Subcutaneous abdominal adipose tissue (tissue), 5 donors: ENCODE data around the gene MACROH2A1.

Experiments used
- H3K27ac ChIP-seq: one replicate; pipeline ENCODE4 v1.7.0; 2013; ENCODE audit warnings: low read depth, mild to moderate bottlenecking, inconsistent platforms, low read length, moderate library complexity
- H3K27me3 ChIP-seq, 5 donors: one replicate each; pipeline ENCODE4 v1.7.0; 2013; ENCODE audit warnings: low read length in 5 of 5, inconsistent platforms in 1 of 5; ENCODE audit not compliant: control insufficient read depth in 5 of 5, insufficient read depth in 4 of 5
- H3K36me3 ChIP-seq, 5 donors: one replicate each; pipeline ENCODE4 v1.7.0; 2013; ENCODE audit warnings: low read length in 5 of 5; ENCODE audit not compliant: control insufficient read depth in 5 of 5, insufficient read depth in 5 of 5
- H3K4me1 ChIP-seq, 5 donors: one replicate each; pipeline ENCODE4 v1.7.0; 2013; ENCODE audit warnings: low read length in 5 of 5, mild to moderate bottlenecking in 3 of 5, moderate library complexity in 1 of 5; ENCODE audit not compliant: control insufficient read depth in 5 of 5, insufficient read depth in 5 of 5
- H3K4me3 ChIP-seq, 5 donors: one replicate each; pipeline ENCODE4 v1.7.0; 2013; ENCODE audit warnings: low read length in 5 of 5, low read depth in 1 of 5
- H3K9ac ChIP-seq, 5 donors: one replicate each; pipeline ENCODE4 v1.7.0; 2013; ENCODE audit warnings: low read length in 5 of 5, mild to moderate bottlenecking in 4 of 5, moderate library complexity in 3 of 5
- H3K9me3 ChIP-seq, 5 donors: one replicate each; pipeline ENCODE4 v1.7.0; 2013; ENCODE audit warnings: low read length in 5 of 5; ENCODE audit not compliant: control insufficient read depth in 5 of 5
- donor health status: healthy.
- donor health status: healthy.
- donor health status: healthy.
- donor health status: healthy.
- donor health status: healthy.

Gene MACROH2A1

GRCh38 chr5:135328128-135328687, 70.8 kb downstream of the MACROH2A1 start:
- H3K27me3 ChIP-seq: no peaks in the 10 kb centered on the region
- H3K9ac ChIP-seq: no peak overlapping the region
- no peak overlapping the region for H3K4me3 ChIP-seq
- H3K4me1 ChIP-seq: peaks cover 0 to 5% (median 0%) of the 10 kb centered on the region in 5 donors
- H3K27ac ChIP-seq: no peak overlapping the region
- H3K9me3 ChIP-seq: no peaks in the 10 kb centered on the region
- peaks cover 0 to 32% (median 14%) of the 10 kb centered on the region in 5 donors for H3K36me3 ChIP-seq

- no peak overlapping the region for H3K9ac ChIP-seq
- no peak overlapping the region for H3K27ac ChIP-seq
- no peaks in the 10 kb centered on the region for H3K9me3 ChIP-seq
- H3K4me3 ChIP-seq: no peak overlapping the region
- H3K27me3 ChIP-seq: no peaks in the 10 kb centered on the region
- peaks cover 0 to 5% (median 0%) of the 10 kb centered on the region in 5 donors for H3K4me1 ChIP-seq
- H3K36me3 ChIP-seq: peaks cover 0 to 27% (median 14%) of the 10 kb centered on the region in 5 donors
Measured at GRCh38 chr5:135327429-135328127, 71.5 kb downstream of the MACROH2A1 start.

- Histone ChIP-seq H3K4me3 (no peak overlapping the region), H3K9ac (no peak overlapping the region), H3K36me3 (peaks cover 0 to 22% (median 9%) of the 10 kb centered on the region in 5 donors), H3K27ac (no peak overlapping the region), H3K27me3 (no peaks in the 10 kb centered on the region), H3K9me3 (no peaks in the 10 kb centered on the region), H3K4me1 (peaks cover 0 to 12% (median 6%) of the 10 kb centered on the region in 5 donors)
Measured at GRCh38 chr5:135326296-135327254, 72.5 kb downstream of the MACROH2A1 start.

GRCh38 chr5:135324897-135325650, 74.0 kb downstream of the MACROH2A1 start:
- H3K4me1 ChIP-seq: peaks cover 0 to 18% (median 13%) of the 10 kb centered on the region in 5 donors
- H3K36me3 ChIP-seq: peaks cover 0 to 8% (median 0%) of the 10 kb centered on the region in 5 donors

GRCh38 chr5:135324160-135324559, 74.9 kb downstream of the MACROH2A1 start:
- Histone ChIP-seq H3K4me3 (no peak overlapping the region), H3K4me1 (peaks cover 0 to 18% (median 13%) of the 10 kb centered on the region in 5 donors), H3K27me3 (no peaks in the 10 kb centered on the region), H3K9ac (no peak overlapping the region), H3K27ac (no peak overlapping the region), H3K36me3 (no peaks in the 10 kb centered on the region), H3K9me3 (no peaks in the 10 kb centered on the region)

More at GRCh38 chr5:135324897-135325650, 74.0 kb downstream of the MACROH2A1 start:
- Histone ChIP-seq H3K27ac (no peak overlapping the region), H3K9ac (no peak overlapping the region), H3K9me3 (no peaks in the 10 kb centered on the region), H3K4me3 (no peak overlapping the region), H3K27me3 (no peaks in the 10 kb centered on the region)

GRCh38 chr5:135323701-135324132, 75.3 kb downstream of the MACROH2A1 start:
- Histone ChIP-seq H3K4me1 (peaks cover 0 to 18% (median 13%) of the 10 kb centered on the region in 5 donors), H3K9me3 (no peaks in the 10 kb centered on the region), H3K27ac (no peak overlapping the region), H3K36me3 (no peaks in the 10 kb centered on the region), H3K27me3 (no peaks in the 10 kb centered on the region), H3K4me3 (no peak overlapping the region), H3K9ac (no peak overlapping the region)

- Histone ChIP-seq H3K4me3 (no peak overlapping the region), H3K27me3 (no peaks in the 10 kb centered on the region), H3K36me3 (no peaks in the 10 kb centered on the region), H3K9me3 (no peaks in the 10 kb centered on the region), H3K9ac (no peak overlapping the region), H3K27ac (no peak overlapping the region), H3K4me1 (peaks cover 0 to 18% (median 13%) of the 10 kb centered on the region in 5 donors)
Measured at GRCh38 chr5:135323227-135323626, 75.8 kb downstream of the MACROH2A1 start.

- Histone ChIP-seq H3K27me3 (no peaks in the 10 kb centered on the region), H3K4me1 (peaks cover 0 to 18% (median 13%) of the 10 kb centered on the region in 5 donors), H3K9me3 (no peaks in the 10 kb centered on the region), H3K4me3 (no peak overlapping the region), H3K9ac (no peak overlapping the region), H3K36me3 (no peaks in the 10 kb centered on the region), H3K27ac (no peak overlapping the region)
Measured at GRCh38 chr5:135322744-135323143, 76.3 kb downstream of the MACROH2A1 start.

- H3K9ac ChIP-seq: no peak overlapping the region
- H3K4me3 ChIP-seq: no peak overlapping the region
- H3K27me3 ChIP-seq: no peaks in the 10 kb centered on the region
- peaks cover 0 to 18% (median 13%) of the 10 kb centered on the region in 5 donors for H3K4me1 ChIP-seq
- H3K36me3 ChIP-seq: no peaks in the 10 kb centered on the region
- H3K27ac ChIP-seq: no peak overlapping the region
- no peaks in the 10 kb centered on the region for H3K9me3 ChIP-seq
Measured at GRCh38 chr5:135322271-135322670, 76.8 kb downstream of the MACROH2A1 start.
